ENCODE results near the gene CLDN3.

Gene CLDN3

GRCh38 chr7:73738220-73738611, 31.9 kb downstream of the CLDN3 start:
- Histone ChIP-seq H3K27ac (ENCODE audit: insufficient read depth, low read depth, low read length, poor library complexity, severe bottlenecking) (peak overlapping the region; percentile 3), H3K27me3 (ENCODE audit: control insufficient read depth, insufficient read depth, low read length, poor library complexity, severe bottlenecking) (no peaks in the 10 kb centered on the region), H3K36me3 (ENCODE audit: control insufficient read depth, insufficient read depth, low read length) (no peaks in the 10 kb centered on the region), H3K4me1 (ENCODE audit: control insufficient read depth, insufficient read depth, low read length) (peaks cover 23% of the 10 kb centered on the region), H3K4me3 (ENCODE audit: insufficient read depth, low read depth, low read length) (peak overlapping the region; percentile 80), H3K9me3 (ENCODE audit: control insufficient read depth, low read length) (no peaks in the 10 kb centered on the region)
- WGBS, 2 experiments = 2% methylated on average over 23 to 24 of the region's 24 CpGs

- peaks cover 19% of the 10 kb centered on the region for H3K4me1 ChIP-seq (ENCODE audit: control insufficient read depth, insufficient read depth, low read length)
- no peaks in the 10 kb centered on the region for H3K9me3 ChIP-seq (ENCODE audit: control insufficient read depth, low read length)
- peak overlapping the region; percentile 80 for H3K4me3 ChIP-seq (ENCODE audit: insufficient read depth, low read depth, low read length)
- WGBS, 2 experiments = 77 to 82% methylated on average over 17 of the region's 17 CpGs
- H3K27ac ChIP-seq (ENCODE audit: insufficient read depth, low read depth, low read length, poor library complexity, severe bottlenecking) = no peak overlapping the region
- no peaks in the 10 kb centered on the region for H3K27me3 ChIP-seq (ENCODE audit: control insufficient read depth, insufficient read depth, low read length, poor library complexity, severe bottlenecking)
- H3K36me3 ChIP-seq (ENCODE audit: control insufficient read depth, insufficient read depth, low read length) = no peaks in the 10 kb centered on the region
Measured at GRCh38 chr7:73737491-73738219, 32.4 kb downstream of the CLDN3 start.

- Histone ChIP-seq H3K27me3 (ENCODE audit: control insufficient read depth, insufficient read depth, low read length, poor library complexity, severe bottlenecking) (no peaks in the 10 kb centered on the region), H3K36me3 (ENCODE audit: control insufficient read depth, insufficient read depth, low read length) (no peaks in the 10 kb centered on the region), H3K27ac (ENCODE audit: insufficient read depth, low read depth, low read length, poor library complexity, severe bottlenecking) (no peak overlapping the region), H3K4me1 (ENCODE audit: control insufficient read depth, insufficient read depth, low read length) (peaks cover 12% of the 10 kb centered on the region), H3K9me3 (ENCODE audit: control insufficient read depth, low read length) (no peaks in the 10 kb centered on the region), H3K4me3 (ENCODE audit: insufficient read depth, low read depth, low read length) (no peak overlapping the region)
- WGBS, 2 experiments = 92 to 96% methylated on average over 14 of the region's 14 CpGs
Measured at GRCh38 chr7:73736885-73737284, 33.2 kb downstream of the CLDN3 start.

DNA sequence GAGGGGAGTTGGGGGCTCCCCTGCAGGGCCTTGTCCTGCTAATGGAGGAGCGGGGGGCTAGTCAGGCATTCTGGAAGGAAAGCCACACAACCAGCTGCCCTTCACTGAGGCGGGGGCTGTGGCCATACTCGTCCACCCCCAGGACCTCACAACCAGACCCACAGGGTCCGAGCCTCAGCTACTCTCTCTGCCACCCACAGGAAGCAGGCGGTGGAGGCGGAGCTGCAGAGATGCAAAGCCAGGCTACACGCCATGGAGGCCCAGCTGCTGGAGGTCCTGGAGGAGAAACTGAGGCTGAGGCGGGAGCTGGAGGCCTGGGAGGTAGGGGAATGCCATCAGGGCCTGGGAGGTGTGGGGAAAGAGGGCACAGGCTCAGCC, 34.6 kb downstream of the CLDN3 start:
- 93% methylated on average over 8 of the region's 8 CpGs for WGBS, 2 experiments
- Histone ChIP-seq H3K4me1 (ENCODE audit: control insufficient read depth, insufficient read depth, low read length) (peaks cover 7% of the 10 kb centered on the region), H3K27ac (ENCODE audit: insufficient read depth, low read depth, low read length, poor library complexity, severe bottlenecking) (no peak overlapping the region), H3K9me3 (ENCODE audit: control insufficient read depth, low read length) (no peaks in the 10 kb centered on the region), H3K4me3 (ENCODE audit: insufficient read depth, low read depth, low read length) (no peak overlapping the region), H3K27me3 (ENCODE audit: control insufficient read depth, insufficient read depth, low read length, poor library complexity, severe bottlenecking) (no peaks in the 10 kb centered on the region), H3K36me3 (ENCODE audit: control insufficient read depth, insufficient read depth, low read length) (no peaks in the 10 kb centered on the region)

- Histone ChIP-seq H3K36me3 (ENCODE audit: control insufficient read depth, insufficient read depth, low read length) (no peaks in the 10 kb centered on the region), H3K4me3 (ENCODE audit: insufficient read depth, low read depth, low read length) (no peak overlapping the region), H3K9me3 (ENCODE audit: control insufficient read depth, low read length) (no peaks in the 10 kb centered on the region), H3K4me1 (ENCODE audit: control insufficient read depth, insufficient read depth, low read length) (peaks cover 7% of the 10 kb centered on the region), H3K27me3 (ENCODE audit: control insufficient read depth, insufficient read depth, low read length, poor library complexity, severe bottlenecking) (no peaks in the 10 kb centered on the region), H3K27ac (ENCODE audit: insufficient read depth, low read depth, low read length, poor library complexity, severe bottlenecking) (no peak overlapping the region)
- 70 to 75% methylated on average over 16 of the region's 16 CpGs for WGBS, 2 experiments
Measured at GRCh38 chr7:73734619-73735527, 35.2 kb downstream of the CLDN3 start.

- 90 to 92% methylated on average over 2 of the region's 2 CpGs for WGBS, 2 experiments
- Histone ChIP-seq H3K27me3 (ENCODE audit: control insufficient read depth, insufficient read depth, low read length, poor library complexity, severe bottlenecking) (no peaks in the 10 kb centered on the region), H3K9me3 (ENCODE audit: control insufficient read depth, low read length) (no peaks in the 10 kb centered on the region)
Measured at GRCh38 chr7:73732397-73732796, 37.7 kb downstream of the CLDN3 start.

GRCh38 chr7:73730485-73730884, 39.6 kb downstream of the CLDN3 start:
- WGBS, 2 experiments = 34 to 37% methylated on average over 3 of the region's 3 CpGs
- Histone ChIP-seq H3K27ac (ENCODE audit: insufficient read depth, low read depth, low read length, poor library complexity, severe bottlenecking) (no peak overlapping the region), H3K36me3 (ENCODE audit: control insufficient read depth, insufficient read depth, low read length) (no peaks in the 10 kb centered on the region), H3K4me3 (ENCODE audit: insufficient read depth, low read depth, low read length) (no peak overlapping the region), H3K9me3 (ENCODE audit: control insufficient read depth, low read length) (no peaks in the 10 kb centered on the region), H3K4me1 (ENCODE audit: control insufficient read depth, insufficient read depth, low read length) (no peaks in the 10 kb centered on the region), H3K27me3 (ENCODE audit: control insufficient read depth, insufficient read depth, low read length, poor library complexity, severe bottlenecking) (no peaks in the 10 kb centered on the region)

More at GRCh38 chr7:73732397-73732796, 37.7 kb downstream of the CLDN3 start:
- Histone ChIP-seq H3K4me3 (ENCODE audit: insufficient read depth, low read depth, low read length) (no peak overlapping the region), H3K36me3 (ENCODE audit: control insufficient read depth, insufficient read depth, low read length) (no peaks in the 10 kb centered on the region), H3K27ac (ENCODE audit: insufficient read depth, low read depth, low read length, poor library complexity, severe bottlenecking) (no peak overlapping the region), H3K4me1 (ENCODE audit: control insufficient read depth, insufficient read depth, low read length) (peaks cover 1% of the 10 kb centered on the region)

- H3K27ac ChIP-seq (ENCODE audit: insufficient read depth, low read depth, low read length, poor library complexity, severe bottlenecking) = no peak overlapping the region
- no peaks in the 10 kb centered on the region for H3K4me1 ChIP-seq (ENCODE audit: control insufficient read depth, insufficient read depth, low read length)
- no peaks in the 10 kb centered on the region for H3K9me3 ChIP-seq (ENCODE audit: control insufficient read depth, low read length)
- H3K4me3 ChIP-seq (ENCODE audit: insufficient read depth, low read depth, low read length) = no peak overlapping the region
- no peaks in the 10 kb centered on the region for H3K27me3 ChIP-seq (ENCODE audit: control insufficient read depth, insufficient read depth, low read length, poor library complexity, severe bottlenecking)
- no peaks in the 10 kb centered on the region for H3K36me3 ChIP-seq (ENCODE audit: control insufficient read depth, insufficient read depth, low read length)
- WGBS, 2 experiments = 81 to 84% methylated on average over 5 of the region's 5 CpGs
Measured at GRCh38 chr7:73728551-73728950, 41.5 kb downstream of the CLDN3 start.

DNA sequence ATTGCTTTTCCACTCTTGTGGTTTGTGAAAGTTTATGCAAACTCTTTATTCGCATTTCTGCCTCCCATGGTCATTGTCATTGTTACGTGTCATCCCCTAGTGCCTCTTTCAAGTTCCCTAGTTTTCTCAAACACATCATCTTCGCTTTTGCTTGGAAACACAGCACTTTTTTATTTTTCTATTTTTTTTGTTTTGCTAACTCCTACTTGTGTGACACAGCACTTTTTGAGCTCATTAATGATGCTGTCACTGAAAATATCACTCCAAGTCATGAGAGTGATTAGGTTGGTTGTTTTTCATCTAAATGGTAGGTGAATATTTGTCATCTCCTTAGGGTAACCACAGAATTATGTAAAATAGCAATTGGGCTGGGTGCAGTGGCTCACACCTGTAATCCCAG, 42.1 kb downstream of the CLDN3 start:
- no peaks in the 10 kb centered on the region for H3K36me3 ChIP-seq (ENCODE audit: control insufficient read depth, insufficient read depth, low read length)
- no peak overlapping the region for H3K4me3 ChIP-seq (ENCODE audit: insufficient read depth, low read depth, low read length)
- no peaks in the 10 kb centered on the region for H3K9me3 ChIP-seq (ENCODE audit: control insufficient read depth, low read length)
- 64 to 67% methylated on average over 3 of the region's 3 CpGs for WGBS, 2 experiments
- no peak overlapping the region for H3K27ac ChIP-seq (ENCODE audit: insufficient read depth, low read depth, low read length, poor library complexity, severe bottlenecking)
- no peaks in the 10 kb centered on the region for H3K4me1 ChIP-seq (ENCODE audit: control insufficient read depth, insufficient read depth, low read length)
- H3K27me3 ChIP-seq (ENCODE audit: control insufficient read depth, insufficient read depth, low read length, poor library complexity, severe bottlenecking) = no peaks in the 10 kb centered on the region

DNA sequence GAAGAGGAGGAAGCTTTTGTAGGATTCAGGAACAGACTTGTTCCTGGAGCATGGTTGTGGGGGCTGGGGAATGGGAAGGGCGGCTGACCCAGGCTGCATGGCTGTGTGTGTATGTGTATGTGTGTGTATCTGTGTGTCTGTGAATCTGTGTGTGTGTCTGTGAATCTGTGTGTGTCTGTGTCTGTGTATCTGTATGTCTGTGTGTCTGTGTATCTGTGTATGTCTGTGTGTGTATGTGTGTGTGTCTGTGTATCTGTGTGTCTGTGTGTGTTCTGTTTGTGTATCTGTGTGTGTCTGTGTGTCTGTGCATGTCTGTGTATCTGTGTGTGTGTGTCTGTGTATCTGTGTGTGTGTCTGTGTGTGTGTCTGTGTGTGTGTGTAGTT, 44.0 kb downstream of the CLDN3 start:
- no peaks in the 10 kb centered on the region for H3K9me3 ChIP-seq (ENCODE audit: control insufficient read depth, low read length)
- H3K4me1 ChIP-seq (ENCODE audit: control insufficient read depth, insufficient read depth, low read length) = no peaks in the 10 kb centered on the region
- no peak overlapping the region for H3K4me3 ChIP-seq (ENCODE audit: insufficient read depth, low read depth, low read length)
- WGBS, 2 experiments = 83 to 93% methylated on average over 1 of the region's 1 CpG
- no peaks in the 10 kb centered on the region for H3K27me3 ChIP-seq (ENCODE audit: control insufficient read depth, insufficient read depth, low read length, poor library complexity, severe bottlenecking)
- no peaks in the 10 kb centered on the region for H3K36me3 ChIP-seq (ENCODE audit: control insufficient read depth, insufficient read depth, low read length)
- H3K27ac ChIP-seq (ENCODE audit: insufficient read depth, low read depth, low read length, poor library complexity, severe bottlenecking) = no peak overlapping the region

All from ectodermal cell (in vitro differentiated cells).